ENCODE data around the gene TMOD2.
A peak's percentile ranks its signal among the peaks of the same experiment; 100 is the strongest.

The TMOD2 gene

DNA sequence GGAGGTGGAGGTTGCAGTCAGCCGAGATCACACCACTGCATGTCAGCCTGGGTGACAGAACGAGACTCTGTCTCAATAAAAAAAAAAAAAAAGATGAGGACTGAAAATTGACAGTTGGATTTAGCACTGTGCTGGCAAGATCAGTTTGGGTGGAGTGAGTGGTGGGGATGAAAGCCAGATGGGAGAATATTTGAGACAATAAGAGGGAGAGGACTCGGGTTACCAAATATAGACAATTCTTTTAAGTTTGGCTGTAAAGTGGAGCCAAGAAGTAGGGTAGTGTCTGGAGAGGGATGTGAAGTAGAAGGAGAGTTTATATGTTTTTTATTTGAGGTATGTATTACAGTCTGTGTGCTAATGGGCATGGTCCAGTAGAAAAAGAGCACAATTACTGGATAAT lies 98.5 kb downstream of the TMOD2 start:
- DNase-seq (ENCODE audit: extremely low read depth in 1 of 2, low read depth in 1 of 2) = no peak

DNA sequence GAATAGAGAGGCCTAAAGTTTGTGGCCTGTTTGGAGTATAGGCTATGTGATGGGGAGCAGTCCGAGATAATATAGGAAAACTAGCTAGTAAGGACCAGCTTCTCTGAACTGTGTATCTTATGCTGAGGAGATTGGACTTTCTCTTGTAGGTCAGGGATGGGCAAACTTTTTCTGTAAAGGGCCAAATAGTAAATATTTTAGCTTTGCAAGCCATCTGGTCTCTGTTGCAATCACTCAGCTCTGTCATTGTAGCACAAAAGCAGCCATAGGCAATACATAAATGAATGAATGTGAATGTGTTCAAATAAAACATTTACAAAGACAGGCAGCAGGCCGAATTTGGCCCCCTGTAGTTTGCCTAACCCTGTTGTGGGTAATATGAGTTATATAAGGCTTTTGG lies 102.6 kb downstream of the TMOD2 start:
- DNase-seq (ENCODE audit: extremely low read depth in 1 of 2, low read depth in 1 of 2) = no peak

DNA sequence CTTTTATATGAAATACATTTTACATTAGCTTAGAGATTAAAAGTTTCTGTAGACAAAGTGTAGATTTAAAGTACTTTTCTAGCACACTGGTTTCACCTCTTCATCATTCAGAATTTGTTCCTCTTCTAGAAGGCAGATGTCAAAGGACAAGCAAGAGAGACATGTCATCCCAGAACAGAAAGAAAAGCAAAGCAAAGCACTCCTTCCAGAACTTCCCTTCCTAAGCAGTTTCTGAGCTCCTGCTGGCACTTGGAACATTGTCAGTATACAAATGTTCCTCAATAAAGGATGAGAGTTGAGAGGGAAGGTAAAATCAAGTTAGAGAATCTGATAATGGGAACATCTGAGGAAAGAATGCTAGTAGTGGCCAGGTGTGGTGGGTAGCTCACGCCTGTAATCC lies 104.2 kb downstream of the TMOD2 start:
- no peak for DNase-seq (ENCODE audit: extremely low read depth in 1 of 2, low read depth in 1 of 2)

DNA sequence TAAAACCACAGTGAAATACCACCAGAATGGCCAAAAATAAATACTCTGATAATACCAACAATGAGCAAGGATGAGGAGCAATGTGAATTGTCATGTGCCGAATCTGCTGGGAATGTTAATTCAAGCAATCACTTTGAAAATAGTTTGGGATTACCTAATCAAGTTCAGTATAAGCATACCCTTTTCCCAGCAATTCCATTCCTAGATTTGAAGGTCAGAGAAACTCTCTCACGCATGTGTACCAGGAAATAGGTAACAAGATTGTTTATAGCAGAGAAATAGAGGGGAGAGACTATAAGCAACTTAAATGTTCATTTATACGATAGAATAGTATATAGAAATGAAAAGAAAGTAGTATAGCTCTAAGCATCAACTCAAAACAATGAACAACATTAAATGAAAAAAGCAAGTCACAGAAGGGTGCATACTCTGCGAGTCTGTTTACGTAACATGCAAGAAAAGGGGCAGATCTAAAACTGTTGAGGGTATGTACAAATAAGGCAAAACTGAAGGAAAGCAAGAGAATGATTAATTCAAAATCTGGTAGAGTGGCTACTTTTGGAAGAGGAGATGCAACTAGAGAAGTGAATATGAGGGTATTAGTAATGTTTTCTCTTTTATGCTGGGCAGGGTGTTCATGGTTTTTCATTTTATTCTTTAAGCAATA lies 105.5 kb downstream of the TMOD2 start:
- no peak for DNase-seq (ENCODE audit: extremely low read depth in 1 of 2, low read depth in 1 of 2)

DNA sequence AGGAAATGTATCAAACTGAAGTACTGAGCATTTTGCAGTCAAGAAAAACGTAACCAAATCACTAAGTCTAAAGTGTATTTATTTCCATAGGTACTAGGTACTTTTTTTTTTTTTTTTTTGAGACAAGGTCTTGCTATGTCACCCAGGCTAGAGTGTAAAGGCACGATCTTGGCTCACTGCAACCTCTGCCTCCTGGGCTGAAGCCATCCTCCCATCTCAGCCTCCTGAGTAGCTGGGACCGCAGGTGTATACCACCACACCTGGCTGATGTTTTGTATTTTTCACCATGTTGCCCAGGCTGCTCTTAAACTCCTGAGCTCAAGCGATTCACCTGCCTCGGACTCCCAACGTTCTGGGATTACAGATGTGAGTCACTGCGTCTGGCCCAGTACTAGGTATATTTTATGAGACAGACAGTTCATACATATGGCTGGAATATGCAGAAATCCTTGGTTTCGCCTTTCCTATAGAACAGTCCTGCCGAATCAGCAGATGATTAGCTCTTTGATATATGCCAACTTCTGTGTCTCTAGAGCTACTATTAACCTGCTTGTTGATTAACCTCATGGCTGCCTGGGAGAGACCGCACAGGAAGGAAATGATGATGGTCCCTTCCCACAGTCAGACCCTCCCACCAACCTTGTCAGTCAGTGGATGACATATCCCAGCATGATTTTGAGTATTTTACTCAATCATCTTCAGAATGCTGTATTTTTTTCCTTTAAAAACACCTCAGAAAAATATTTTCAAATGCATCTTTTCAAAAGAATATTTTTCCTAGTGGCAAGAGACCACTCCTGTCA lies 110.4 kb downstream of the TMOD2 start:
- peak; percentile 15 to 19 for DNase-seq (ENCODE audit: extremely low read depth in 1 of 2, low read depth in 1 of 2)

DNA sequence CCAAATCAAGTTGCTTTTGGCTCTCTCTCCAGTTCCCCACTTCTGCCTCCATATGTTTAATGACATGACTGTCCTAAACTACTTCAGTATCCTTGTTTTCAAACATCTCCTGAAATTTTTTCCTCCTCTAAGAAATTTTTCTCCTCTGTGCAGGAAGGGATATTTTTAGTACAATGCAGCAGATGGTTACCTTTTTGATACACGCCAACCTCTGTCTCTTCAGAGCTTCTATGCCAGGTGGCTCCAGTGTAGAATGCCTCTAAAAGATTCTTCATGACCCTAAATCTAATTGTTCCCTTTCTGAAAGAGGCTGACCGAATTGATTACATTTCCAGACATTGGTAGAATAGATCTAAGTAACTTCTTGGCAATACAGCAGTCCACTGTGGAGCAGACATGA lies 111.7 kb downstream of the TMOD2 start:
- no peak for DNase-seq (ENCODE audit: extremely low read depth in 1 of 2, low read depth in 1 of 2)

DNA sequence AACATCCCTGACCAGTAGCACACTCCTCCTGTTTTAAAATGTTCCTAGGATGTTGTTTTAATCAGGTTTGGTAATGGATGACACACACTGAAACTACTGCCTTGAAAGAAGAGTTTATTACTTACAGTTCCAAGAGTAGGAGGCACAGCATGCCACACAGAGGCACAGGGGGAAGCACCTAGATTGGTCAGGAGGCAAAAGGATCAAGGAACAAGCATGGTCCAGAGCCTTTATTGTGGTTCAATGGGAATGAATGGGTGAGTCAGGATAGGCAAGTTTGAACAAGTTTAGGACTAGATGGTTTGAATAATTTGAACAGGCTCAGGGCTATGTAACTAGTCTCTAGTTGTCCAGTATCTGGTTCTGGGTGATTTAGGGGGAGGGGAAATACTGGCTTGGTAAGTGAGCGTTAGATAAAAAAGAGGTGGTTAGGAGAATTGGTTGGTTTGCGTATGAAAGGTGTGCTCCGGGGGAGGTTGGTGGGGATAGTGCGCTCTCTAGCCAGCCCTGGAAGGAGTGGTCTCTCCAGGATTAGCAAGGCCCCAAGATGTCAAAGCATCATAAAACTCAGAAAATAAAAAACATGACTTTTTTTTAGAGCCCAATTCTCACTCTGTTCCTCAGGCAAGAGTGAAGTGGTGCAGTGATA lies 113.1 kb downstream of the TMOD2 start:
- DNase-seq (ENCODE audit: extremely low read depth in 1 of 2, low read depth in 1 of 2) = no peak

DNA sequence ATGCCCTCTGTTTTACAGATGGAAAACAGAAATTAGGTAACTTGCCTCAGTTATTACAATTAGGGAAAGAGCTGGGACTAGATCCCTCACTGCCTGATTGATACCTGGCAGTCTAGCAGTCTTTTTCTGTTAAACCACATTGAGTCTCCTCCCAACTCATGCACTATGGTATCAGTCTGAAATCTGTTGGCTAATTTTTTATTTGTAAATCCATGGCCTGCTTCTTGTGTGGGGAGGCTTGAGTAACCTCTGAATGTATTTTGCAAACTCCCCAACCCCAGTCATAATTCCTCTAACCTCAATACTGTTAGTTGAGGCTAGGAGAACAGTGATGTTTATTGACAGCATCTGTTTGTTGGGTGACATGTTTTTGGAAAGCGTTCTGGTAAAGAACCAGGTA lies 113.9 kb downstream of the TMOD2 start:
- DNase-seq (ENCODE audit: extremely low read depth in 1 of 2, low read depth in 1 of 2) = no peak
